ENCODE data around the gene SMOC1.

The SMOC1 gene

DNA sequence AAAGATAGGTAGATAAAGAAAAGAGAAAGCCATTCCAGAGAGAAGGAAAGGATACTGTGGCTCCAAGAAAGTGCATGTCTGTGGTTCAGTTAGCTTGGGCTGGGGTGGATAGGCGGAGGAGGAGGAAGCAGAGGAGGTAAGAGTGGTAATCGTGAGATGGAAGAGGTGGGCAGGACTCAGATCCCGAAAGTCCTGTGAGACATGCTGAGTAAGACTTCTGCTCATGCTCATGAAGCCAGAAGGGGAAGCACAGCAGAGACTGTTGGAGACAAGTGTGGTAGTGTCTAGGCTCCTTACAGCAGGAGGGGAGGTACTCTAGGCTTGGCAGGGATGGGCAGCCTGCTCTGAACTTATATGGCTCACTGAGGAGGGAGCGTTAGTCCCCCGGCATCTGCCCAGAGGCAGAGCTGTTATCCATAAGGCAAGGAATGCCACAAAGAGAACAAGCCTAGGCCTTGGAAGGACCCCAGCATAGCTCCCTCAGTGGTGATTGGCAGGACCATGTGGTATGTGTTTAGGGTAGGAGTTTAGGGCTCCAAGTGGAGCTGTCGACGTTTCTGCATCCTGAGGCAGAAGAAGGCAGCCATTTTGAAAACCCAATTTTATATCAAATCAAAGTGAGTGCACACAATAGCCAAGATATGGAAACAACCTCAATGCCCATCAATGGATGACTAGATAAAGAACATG is 135.3 kb downstream of the SMOC1 start:
- no peak for DNase-seq

DNA sequence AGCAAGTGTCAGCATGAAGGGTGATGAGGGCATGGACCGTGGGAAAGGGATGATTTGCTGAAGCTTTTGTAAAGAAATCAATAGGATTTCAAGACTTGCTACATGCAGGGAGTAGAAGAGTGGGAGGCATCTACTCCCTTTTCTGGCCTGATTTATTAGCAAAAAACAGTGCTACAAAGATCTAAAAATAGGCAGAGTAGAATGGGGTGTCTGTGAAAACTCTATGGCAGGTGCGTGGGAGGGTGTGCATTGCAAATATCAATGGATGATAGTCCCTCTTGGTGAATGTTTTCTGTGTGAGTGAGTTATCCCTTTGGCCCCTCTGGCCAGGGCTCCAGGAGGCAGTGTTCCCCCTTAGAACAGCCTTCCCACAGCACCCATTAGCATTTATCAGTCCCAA is 139.0 kb downstream of the SMOC1 start:
- no peak for DNase-seq

GRCh38 chr14:70018713-70019211 is 139.5 kb downstream of the SMOC1 start:
- peak in 1 of 2 donors; percentile 4 for DNase-seq

DNA sequence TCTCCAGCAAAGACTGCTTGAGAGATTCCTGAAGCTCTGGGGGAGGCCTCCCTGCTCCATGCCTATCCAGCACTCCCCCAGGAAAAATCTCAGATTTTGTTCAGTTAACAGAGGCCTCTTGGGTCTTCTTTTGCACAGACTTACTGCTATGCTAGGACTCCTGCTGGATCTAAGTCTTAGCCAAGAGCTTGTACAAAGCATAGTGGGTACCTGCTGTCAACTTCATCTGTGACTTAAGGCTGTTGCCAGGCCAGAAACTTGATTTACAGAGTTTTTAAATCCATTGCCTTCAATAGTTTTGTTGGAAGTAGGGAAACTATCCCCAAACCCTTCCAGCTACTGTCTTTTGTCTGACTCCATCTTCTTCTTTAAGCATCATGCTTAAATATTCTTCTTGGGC is 140.5 kb downstream of the SMOC1 start:
- no peak for DNase-seq

- DNase-seq: no peak
Measured at GRCh38 chr14:70020352-70021170, 141.3 kb downstream of the SMOC1 start.

GRCh38 chr14:70021548-70022220 is 142.5 kb downstream of the SMOC1 start:
- no peak for DNase-seq

DNA sequence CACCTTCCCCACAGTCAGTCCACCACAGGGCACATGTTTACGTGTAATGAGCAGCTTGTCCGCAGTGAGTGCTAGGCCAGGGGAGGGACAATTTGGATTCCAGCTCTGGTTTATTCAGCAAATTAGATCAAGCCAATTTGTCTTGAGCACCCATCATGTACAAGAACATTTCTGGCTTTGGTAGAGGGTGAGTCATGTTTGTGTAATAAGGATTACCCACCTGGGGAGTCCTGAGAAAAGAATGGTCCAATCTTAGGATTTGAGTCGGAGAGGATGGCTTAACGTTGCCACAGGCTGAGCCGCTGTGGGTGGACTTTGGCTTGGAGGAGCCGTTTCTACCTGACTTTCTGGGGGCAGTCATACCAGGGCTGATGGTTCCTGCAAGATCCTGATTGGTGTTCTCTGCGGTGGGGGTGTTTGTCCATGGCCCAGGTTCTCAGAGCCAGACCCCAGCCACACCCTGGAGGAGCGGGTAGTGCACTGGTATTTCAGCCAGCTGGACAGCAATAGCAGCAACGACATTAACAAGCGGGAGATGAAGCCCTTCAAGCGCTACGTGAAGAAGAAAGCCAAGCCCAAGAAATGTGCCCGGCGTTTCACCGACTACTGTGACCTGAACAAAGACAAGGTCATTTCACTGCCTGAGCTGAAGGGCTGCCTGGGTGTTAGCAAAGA is 143.7 kb downstream of the SMOC1 start:
- no peak for DNase-seq

DNA sequence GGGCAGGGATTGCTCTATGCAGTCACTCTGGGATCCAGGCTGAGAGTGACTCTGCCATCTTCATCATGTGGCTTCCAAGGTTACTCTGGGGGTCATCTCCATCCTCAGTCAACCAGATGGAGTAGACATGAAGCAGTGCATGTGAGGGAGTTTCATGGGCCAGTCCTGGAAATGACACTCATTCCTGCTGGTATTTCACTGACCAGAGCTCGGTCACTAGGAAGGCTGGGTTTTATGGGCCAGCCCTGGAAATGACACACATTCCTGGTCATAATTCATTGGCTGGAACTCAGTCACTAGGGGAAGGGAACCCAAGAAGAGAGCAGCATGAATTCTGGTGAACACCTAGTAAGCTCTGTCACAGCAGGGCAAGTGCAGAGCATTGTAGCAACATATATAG is 144.7 kb downstream of the SMOC1 start:
- no peak for DNase-seq

GRCh38 chr14:70027785-70028428 is 148.7 kb downstream of the SMOC1 start:
- DNase-seq: peak; percentile 29 to 45

GRCh38 chr14:70029296-70030132 is 150.3 kb downstream of the SMOC1 start:
- no peak for DNase-seq

GRCh38 chr14:70032016-70032415 is 152.8 kb downstream of the SMOC1 start:
- DNase-seq: no peak

DNA sequence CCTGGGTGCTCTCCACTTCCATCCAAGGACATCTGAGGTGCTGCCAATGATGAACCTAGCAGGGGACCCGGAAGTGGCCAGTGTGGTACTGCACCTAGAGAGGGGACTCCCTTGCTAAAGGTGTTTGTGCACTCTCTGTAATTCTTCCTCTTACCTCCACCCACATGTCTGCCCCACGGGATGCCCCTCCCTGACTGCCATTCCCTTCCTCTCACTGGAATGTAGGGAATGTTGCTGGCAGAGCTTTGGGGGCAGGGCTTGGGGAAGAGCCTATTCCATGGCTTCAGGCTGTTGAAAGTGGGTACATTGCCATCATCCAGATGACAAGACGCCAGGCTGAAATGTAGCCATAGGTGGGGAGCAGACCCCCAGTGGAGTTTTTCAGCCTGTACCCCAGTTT is 153.2 kb downstream of the SMOC1 start:
- no peak for DNase-seq

- DNase-seq: no peak
Measured at GRCh38 chr14:70033116-70033515, 153.9 kb downstream of the SMOC1 start.

GRCh38 chr14:70033561-70033960 is 154.3 kb downstream of the SMOC1 start:
- DNase-seq: no peak

GRCh38 chr14:70034257-70034656 is 155.0 kb downstream of the SMOC1 start:
- DNase-seq: no peak

DNA sequence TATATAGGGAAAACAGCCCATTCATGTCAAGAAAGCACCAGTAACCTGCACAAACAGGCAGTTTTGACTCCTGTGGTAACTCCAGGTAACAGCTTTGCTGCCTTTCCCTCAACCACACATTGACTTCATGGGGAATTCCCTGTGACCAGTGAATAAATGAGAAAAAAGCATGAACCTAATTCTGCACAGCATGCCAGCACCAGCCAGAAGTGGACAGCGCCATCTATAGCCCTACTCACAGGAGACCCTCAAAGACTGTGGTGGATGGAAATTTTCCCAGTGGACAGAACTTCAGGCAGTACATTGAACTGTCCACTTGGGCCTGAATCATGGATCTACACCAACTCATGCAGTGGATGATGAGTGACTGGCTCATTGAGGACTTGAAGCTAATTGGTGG is 157.4 kb downstream of the SMOC1 start:
- DNase-seq: no peak

GRCh38 chr14:70043001-70043400 is 163.8 kb downstream of the SMOC1 start:
- DNase-seq: no peak

GRCh38 chr14:70045310-70045709 is 166.1 kb downstream of the SMOC1 start:
- no peak for DNase-seq

GRCh38 chr14:70045844-70046535 is 166.8 kb downstream of the SMOC1 start:
- no peak for DNase-seq

DNA sequence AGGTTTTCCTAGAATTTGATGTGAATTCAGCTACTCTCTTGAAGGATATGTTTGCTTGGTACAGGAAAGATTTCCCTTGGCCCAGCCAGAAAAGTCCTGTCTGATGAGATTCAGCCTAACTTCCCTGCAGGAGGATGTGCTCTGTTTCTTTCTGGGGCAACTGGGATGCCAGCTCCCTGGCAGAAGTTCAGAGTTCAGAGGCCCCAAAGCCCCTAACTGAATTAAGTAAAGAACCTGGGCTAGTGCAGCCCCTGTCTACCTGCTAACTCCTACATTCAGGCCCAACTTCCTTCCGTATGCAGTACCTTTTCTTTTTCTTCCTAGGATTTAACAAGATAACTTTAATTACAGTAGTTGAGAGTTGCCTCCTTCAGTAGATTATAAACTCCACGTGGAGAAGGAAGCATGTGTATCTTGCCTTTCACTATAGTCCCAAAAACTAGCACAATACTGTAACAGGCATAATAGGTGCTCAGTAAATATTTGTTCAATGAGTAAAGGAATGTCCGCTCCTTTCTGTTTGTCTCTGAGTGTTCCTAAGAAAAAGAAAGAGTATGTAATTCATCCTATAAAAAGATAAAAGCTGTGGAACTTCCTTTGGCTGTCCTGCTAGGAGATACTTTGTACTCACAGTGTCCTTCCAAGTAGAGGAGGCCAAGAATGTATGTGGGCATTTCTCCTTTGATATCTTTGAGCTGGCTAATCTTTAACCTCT is 168.5 kb downstream of the SMOC1 start:
- no peak for DNase-seq
